GM23338 (cell line): ENCODE data around the gene KRTDAP. TPM values are rescaled to one million over a fixed set of nuclear protein-coding genes. Genes with fewer than 3 reads are reported as not detected.

ENCODE experiments used
- ATAC-seq: fragments of 200-7000 bp; cut with Tn5 transposase; 3 replicates; pipeline ENCODE4 v1.9.1; 2020
- DNase-seq: peaks from one replicate; pipeline ENCODE4 v3.0.0-alpha.2; 2015; ENCODE audit warnings: low spot score
- H2AFZ ChIP-seq: fragments of 200-600 bp; sonication (generic); 2 replicates; pipeline ENCODE4 v1.8.0; 2016; ENCODE audit warnings: antibody characterized with exemption, mild to moderate bottlenecking, moderate library complexity
- H3F3A ChIP-seq: fragments of 200-600 bp; sonication (generic); replicated peaks from 2 replicates; pipeline ENCODE4 v1.8.0; 2017; ENCODE audit warnings: antibody characterized with exemption, mixed run types, low read depth
- H3K27ac ChIP-seq: fragments of 200-600 bp; sonication (generic); 2 replicates; pipeline ENCODE4 v1.6.1; 2016; ENCODE audit warnings: low read depth
- H3K27me3 ChIP-seq: fragments of 200-600 bp; sonication (generic); 2 replicates; pipeline ENCODE4 v1.8.0; 2016; ENCODE audit warnings: mild to moderate bottlenecking, mixed run types, moderate library complexity; ENCODE audit not compliant: insufficient read depth
- H3K36me3 ChIP-seq: fragments of 200-600 bp; sonication (generic); 2 replicates; pipeline ENCODE4 v1.8.0; 2016; ENCODE audit warnings: mild to moderate bottlenecking; ENCODE audit not compliant: insufficient read depth
- H3K4me1 ChIP-seq: fragments of 200-600 bp; sonication (generic); 2 replicates; pipeline ENCODE4 v1.8.0; 2016; ENCODE audit warnings: mild to moderate bottlenecking, moderate library complexity; ENCODE audit not compliant: insufficient read depth
- H3K4me2 ChIP-seq: fragments of 200-600 bp; sonication (generic); 2 replicates; pipeline ENCODE4 v1.7.1; 2017; ENCODE audit warnings: mixed run types
- H3K4me3 ChIP-seq: fragments of 200-600 bp; sonication (generic); 2 replicates; pipeline ENCODE4 v1.6.1; 2016; ENCODE audit warnings: mixed run types
- H3K79me2 ChIP-seq: fragments of 200-600 bp; sonication (generic); replicated peaks from 2 replicates; pipeline ENCODE4 v1.8.0; 2017; ENCODE audit warnings: mild to moderate bottlenecking; ENCODE audit not compliant: insufficient read depth
- H3K9me2 ChIP-seq: fragments of 200-600 bp; sonication (generic); 2 replicates; pipeline ENCODE4 v1.8.0; 2017; ENCODE audit not compliant: insufficient read depth
- H4K20me1 ChIP-seq: fragments of 200-600 bp; sonication (generic); replicated peaks from 2 replicates; pipeline ENCODE4 v1.8.0; 2017; ENCODE audit warnings: mild to moderate bottlenecking; ENCODE audit not compliant: insufficient read depth
- H3K27ac Mint-ChIP-seq: 2 replicates; pipeline ENCODE4 v1.8.0; 2020; ENCODE audit warnings: inconsistent platforms, mild to moderate bottlenecking, moderate library complexity, mixed read lengths
- H3K27me3 Mint-ChIP-seq: 3 replicates; pipeline ENCODE4 v1.8.0; 2022; ENCODE audit warnings: low read depth, mild to moderate bottlenecking, moderate library complexity, mixed read lengths, inconsistent platforms; ENCODE audit not compliant: insufficient read depth, poor library complexity
- H3K36me3 Mint-ChIP-seq: 3 replicates; pipeline ENCODE4 v1.8.0; 2021; ENCODE audit warnings: low read depth, mild to moderate bottlenecking, inconsistent platforms, moderate library complexity, mixed read lengths
- H3K4me1 Mint-ChIP-seq: 3 replicates; pipeline ENCODE4 v1.8.0; 2020; ENCODE audit warnings: mild to moderate bottlenecking, inconsistent platforms, mixed read lengths
- H3K4me3 Mint-ChIP-seq: 3 replicates; pipeline ENCODE4 v1.8.0; 2021; ENCODE audit warnings: moderate library complexity, mild to moderate bottlenecking, inconsistent platforms, mixed read lengths
- H3K9me3 Mint-ChIP-seq: 3 replicates; pipeline ENCODE4 v1.8.0; 2020; ENCODE audit warnings: moderate library complexity, mild to moderate bottlenecking, inconsistent platforms, mixed read lengths
- JUNB ChIP-seq: IDR thresholded peaks from one replicate; pipeline ENCODE4 v1.6.1; 2016; ENCODE audit warnings: antibody characterized with exemption; ENCODE audit not compliant: unreplicated experiment
- NANOG ChIP-seq: IDR thresholded peaks from 2 replicates; pipeline ENCODE4 v1.6.1; 2016; ENCODE audit warnings: antibody characterized with exemption, borderline replicate concordance
- POLR2AphosphoS5 ChIP-seq: IDR thresholded peaks from 2 replicates; pipeline ENCODE4 v1.6.1; 2016; ENCODE audit warnings: antibody characterized with exemption, low read depth
- REST ChIP-seq: IDR thresholded peaks from one replicate; pipeline ENCODE4 v1.6.1; 2018; ENCODE audit warnings: antibody characterized with exemption; ENCODE audit not compliant: unreplicated experiment
- ZNF114 ChIP-seq: fragments of 250-450 bp; sonication (Bioruptor Pico); IDR thresholded peaks from 2 replicates; pipeline ENCODE4 v1.5.0; 2020; ENCODE audit warnings: mild to moderate bottlenecking, moderate library complexity
- ZNF331 ChIP-seq: fragments of 250-450 bp; sonication (Bioruptor Pico); IDR thresholded peaks from 2 replicates; pipeline ENCODE4 v1.5.0; 2020; ENCODE audit warnings: low read depth, mild to moderate bottlenecking, moderate library complexity
- polyA plus RNA-seq: library from polyadenylated mRNA; unstranded; fragments of >200 nt; fragmentation: Nextera tagmentation; extraction: Ambion mirVana; gene quantifications from 2 replicates; pipeline ENCODE4 v1.2.1, GENCODE V29; 2016
- total RNA-seq: library from RNA; depleted of rRNA; stranded (reverse); fragments of >200 nt; shearing (Covaris generic); gene quantifications from 2 replicates; pipeline ENCODE4 v1.2.3, GENCODE V29; 2014
- TF ChIP-seq, protein P1 (sequence below): fragments of 250-450 bp; sonication (Bioruptor Pico); IDR thresholded peaks from 2 replicates; pipeline ENCODE4 v1.5.0; 2020; ENCODE audit warnings: mild to moderate bottlenecking, moderate library complexity
- TF ChIP-seq, protein P2 (sequence below), 2 experiments: fragments of 200-600 bp in 1 of 2; sonication (generic) in 1 of 2; conservative IDR thresholded peaks; 2 replicates each; pipeline versions ENCODE4 v1.5.1 to v1.6.1; 2016 to 2017; ENCODE audit warnings: antibody characterized with exemption in 2 of 2, low read depth in 2 of 2, mild to moderate bottlenecking in 2 of 2, moderate library complexity in 1 of 2

The KRTDAP gene
- total and polyA plus RNA-seq, 2 experiments from 2014 or later = 2.7 TPM; not detected in 1

- no peaks in the 10 kb centered on the region for H3K79me2 ChIP-seq
- Mint-ChIP-seq H3K9me3 (no peaks in the 10 kb centered on the region), H3K4me1 (peaks cover 9% of the 10 kb centered on the region; the same call in 2 of the 3 replicates), H3K27ac (no peak overlapping the region), H3K27me3 (peaks cover 17% of the 10 kb centered on the region), H3K36me3 (no peaks in the 10 kb centered on the region), H3K4me3 (no peak overlapping the region)
- H3K4me3 ChIP-seq = no peak overlapping the region
- no peak overlapping the region for H3K4me2 ChIP-seq
- H3K27me3 ChIP-seq = no peaks in the 10 kb centered on the region
- no peaks in the 10 kb centered on the region for H3K36me3 ChIP-seq
- H2AFZ ChIP-seq = peak overlapping the region; percentile 86; the same call in 1 of the 2 replicates
- H3K27ac ChIP-seq = no peak overlapping the region
- no peaks in the 10 kb centered on the region for H4K20me1 ChIP-seq
- DNase-seq (no peak), ATAC-seq (no peak)
- no peaks in the 10 kb centered on the region for H3F3A ChIP-seq
- peaks cover 9% of the 10 kb centered on the region; the same call in 1 of the 2 replicates for H3K4me1 ChIP-seq
- TF ChIP-seq, protein P1, sequence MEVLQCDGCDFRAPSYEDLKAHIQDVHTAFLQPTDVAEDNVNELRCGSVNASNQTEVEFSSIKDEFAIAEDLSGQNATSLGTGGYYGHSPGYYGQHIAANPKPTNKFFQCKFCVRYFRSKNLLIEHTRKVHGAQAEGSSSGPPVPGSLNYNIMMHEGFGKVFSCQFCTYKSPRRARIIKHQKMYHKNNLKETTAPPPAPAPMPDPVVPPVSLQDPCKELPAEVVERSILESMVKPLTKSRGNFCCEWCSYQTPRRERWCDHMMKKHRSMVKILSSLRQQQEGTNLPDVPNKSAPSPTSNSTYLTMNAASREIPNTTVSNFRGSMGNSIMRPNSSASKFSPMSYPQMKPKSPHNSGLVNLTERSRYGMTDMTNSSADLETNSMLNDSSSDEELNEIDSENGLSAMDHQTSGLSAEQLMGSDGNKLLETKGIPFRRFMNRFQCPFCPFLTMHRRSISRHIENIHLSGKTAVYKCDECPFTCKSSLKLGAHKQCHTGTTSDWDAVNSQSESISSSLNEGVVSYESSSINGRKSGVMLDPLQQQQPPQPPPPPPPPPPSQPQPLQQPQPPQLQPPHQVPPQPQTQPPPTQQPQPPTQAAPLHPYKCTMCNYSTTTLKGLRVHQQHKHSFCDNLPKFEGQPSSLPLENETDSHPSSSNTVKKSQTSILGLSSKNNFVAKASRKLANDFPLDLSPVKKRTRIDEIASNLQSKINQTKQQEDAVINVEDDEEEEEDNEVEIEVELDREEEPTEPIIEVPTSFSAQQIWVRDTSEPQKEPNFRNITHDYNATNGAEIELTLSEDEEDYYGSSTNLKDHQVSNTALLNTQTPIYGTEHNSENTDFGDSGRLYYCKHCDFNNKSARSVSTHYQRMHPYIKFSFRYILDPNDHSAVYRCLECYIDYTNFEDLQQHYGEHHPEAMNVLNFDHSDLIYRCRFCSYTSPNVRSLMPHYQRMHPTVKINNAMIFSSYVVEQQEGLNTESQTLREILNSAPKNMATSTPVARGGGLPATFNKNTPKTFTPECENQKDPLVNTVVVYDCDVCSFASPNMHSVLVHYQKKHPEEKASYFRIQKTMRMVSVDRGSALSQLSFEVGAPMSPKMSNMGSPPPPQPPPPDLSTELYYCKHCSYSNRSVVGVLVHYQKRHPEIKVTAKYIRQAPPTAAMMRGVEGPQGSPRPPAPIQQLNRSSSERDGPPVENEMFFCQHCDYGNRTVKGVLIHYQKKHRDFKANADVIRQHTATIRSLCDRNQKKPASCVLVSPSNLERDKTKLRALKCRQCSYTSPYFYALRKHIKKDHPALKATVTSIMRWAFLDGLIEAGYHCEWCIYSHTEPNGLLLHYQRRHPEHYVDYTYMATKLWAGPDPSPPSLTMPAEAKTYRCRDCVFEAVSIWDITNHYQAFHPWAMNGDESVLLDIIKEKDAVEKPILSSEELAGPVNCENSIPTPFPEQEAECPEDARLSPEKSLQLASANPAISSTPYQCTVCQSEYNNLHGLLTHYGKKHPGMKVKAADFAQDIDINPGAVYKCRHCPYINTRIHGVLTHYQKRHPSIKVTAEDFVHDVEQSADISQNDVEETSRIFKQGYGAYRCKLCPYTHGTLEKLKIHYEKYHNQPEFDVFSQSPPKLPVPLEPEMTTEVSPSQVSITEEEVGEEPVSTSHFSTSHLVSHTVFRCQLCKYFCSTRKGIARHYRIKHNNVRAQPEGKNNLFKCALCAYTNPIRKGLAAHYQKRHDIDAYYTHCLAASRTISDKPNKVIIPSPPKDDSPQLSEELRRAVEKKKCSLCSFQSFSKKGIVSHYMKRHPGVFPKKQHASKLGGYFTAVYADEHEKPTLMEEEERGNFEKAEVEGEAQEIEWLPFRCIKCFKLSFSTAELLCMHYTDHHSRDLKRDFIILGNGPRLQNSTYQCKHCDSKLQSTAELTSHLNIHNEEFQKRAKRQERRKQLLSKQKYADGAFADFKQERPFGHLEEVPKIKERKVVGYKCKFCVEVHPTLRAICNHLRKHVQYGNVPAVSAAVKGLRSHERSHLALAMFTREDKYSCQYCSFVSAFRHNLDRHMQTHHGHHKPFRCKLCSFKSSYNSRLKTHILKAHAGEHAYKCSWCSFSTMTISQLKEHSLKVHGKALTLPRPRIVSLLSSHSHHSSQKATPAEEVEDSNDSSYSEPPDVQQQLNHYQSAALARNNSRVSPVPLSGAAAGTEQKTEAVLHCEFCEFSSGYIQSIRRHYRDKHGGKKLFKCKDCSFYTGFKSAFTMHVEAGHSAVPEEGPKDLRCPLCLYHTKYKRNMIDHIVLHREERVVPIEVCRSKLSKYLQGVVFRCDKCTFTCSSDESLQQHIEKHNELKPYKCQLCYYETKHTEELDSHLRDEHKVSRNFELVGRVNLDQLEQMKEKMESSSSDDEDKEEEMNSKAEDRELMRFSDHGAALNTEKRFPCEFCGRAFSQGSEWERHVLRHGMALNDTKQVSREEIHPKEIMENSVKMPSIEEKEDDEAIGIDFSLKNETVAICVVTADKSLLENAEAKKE (CRISPR knock-in tag) = no peak
- no peak for TF ChIP-seq ZNF114
- no peak for TF ChIP-seq JUNB
- no peak for TF ChIP-seq POLR2AphosphoS5
- TF ChIP-seq, protein P2, sequence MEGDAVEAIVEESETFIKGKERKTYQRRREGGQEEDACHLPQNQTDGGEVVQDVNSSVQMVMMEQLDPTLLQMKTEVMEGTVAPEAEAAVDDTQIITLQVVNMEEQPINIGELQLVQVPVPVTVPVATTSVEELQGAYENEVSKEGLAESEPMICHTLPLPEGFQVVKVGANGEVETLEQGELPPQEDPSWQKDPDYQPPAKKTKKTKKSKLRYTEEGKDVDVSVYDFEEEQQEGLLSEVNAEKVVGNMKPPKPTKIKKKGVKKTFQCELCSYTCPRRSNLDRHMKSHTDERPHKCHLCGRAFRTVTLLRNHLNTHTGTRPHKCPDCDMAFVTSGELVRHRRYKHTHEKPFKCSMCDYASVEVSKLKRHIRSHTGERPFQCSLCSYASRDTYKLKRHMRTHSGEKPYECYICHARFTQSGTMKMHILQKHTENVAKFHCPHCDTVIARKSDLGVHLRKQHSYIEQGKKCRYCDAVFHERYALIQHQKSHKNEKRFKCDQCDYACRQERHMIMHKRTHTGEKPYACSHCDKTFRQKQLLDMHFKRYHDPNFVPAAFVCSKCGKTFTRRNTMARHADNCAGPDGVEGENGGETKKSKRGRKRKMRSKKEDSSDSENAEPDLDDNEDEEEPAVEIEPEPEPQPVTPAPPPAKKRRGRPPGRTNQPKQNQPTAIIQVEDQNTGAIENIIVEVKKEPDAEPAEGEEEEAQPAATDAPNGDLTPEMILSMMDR (conservative IDR thresholded peaks at IDR 0.05; ENCODE audit: low read depth in 2 of 2) = no peak
- TF ChIP-seq NANOG = no peak
- TF ChIP-seq REST = no peak
- TF ChIP-seq ZNF331 (CRISPR knock-in tag) = no peak
- H3K9me2 ChIP-seq = no peaks in the 10 kb centered on the region
Observed at GRCh38 chr19:35470128-35470527, 20.1 kb downstream of the KRTDAP start.
